GM15510 (cell line): ENCODE results near the gene DYRK4.
A peak's percentile ranks its signal among the peaks of the same experiment; 100 is the strongest.

Source experiments
- POLR2A ChIP-seq: IDR thresholded peaks from 3 replicates; pipeline ENCODE4 v1.6.1; 2011; ENCODE audit warnings: borderline replicate concordance; ENCODE audit not compliant: insufficient read length; ENCODE audit errors: extremely low read depth

The DYRK4 gene, protein sequence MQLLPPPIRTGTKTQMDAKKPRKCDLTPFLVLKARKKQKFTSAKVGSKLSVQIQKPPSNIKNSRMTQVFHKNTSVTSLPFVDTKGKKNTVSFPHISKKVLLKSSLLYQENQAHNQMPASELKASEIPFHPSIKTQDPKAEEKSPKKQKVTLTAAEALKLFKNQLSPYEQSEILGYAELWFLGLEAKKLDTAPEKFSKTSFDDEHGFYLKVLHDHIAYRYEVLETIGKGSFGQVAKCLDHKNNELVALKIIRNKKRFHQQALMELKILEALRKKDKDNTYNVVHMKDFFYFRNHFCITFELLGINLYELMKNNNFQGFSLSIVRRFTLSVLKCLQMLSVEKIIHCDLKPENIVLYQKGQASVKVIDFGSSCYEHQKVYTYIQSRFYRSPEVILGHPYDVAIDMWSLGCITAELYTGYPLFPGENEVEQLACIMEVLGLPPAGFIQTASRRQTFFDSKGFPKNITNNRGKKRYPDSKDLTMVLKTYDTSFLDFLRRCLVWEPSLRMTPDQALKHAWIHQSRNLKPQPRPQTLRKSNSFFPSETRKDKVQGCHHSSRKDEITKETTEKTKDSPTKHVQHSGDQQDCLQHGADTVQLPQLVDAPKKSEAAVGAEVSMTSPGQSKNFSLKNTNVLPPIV

DNA sequence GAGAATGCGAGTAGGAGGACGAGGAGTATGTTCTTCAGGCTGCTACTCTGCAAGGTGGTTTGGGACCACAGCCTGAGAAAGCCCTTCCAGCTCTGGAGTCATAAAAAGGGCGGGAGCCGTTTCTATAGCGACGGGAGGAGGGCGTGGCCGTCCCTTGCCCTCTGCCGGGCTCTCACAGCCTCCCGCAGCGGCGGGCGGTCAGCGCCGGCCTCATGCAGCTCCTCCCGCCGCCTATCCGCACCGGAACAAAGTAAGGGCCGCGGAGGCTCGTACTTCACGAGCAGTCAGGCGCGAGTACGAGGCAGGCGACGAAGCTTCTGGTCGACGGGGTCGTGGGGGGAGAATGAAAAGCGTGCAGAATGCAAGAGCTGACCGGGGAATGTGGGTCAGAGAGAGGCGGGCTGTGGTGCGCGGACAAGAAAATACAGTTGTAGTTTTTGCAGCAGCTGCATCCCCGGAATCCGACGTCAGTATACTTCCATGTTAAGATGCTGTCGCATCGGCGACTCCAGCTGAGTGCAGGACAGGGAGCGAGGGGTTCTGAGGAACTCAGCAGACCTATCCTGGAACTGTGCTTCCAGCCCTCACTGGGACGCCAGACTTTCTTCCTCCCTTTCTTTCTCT lies at the start of gene DYRK4:
Gene DYRK4 (plus strand): TSS at position 175 of the 624 bp plus-strand sequence. CDS start 38 bp downstream, at position 213.
- no peak for TF ChIP-seq POLR2A

DNA sequence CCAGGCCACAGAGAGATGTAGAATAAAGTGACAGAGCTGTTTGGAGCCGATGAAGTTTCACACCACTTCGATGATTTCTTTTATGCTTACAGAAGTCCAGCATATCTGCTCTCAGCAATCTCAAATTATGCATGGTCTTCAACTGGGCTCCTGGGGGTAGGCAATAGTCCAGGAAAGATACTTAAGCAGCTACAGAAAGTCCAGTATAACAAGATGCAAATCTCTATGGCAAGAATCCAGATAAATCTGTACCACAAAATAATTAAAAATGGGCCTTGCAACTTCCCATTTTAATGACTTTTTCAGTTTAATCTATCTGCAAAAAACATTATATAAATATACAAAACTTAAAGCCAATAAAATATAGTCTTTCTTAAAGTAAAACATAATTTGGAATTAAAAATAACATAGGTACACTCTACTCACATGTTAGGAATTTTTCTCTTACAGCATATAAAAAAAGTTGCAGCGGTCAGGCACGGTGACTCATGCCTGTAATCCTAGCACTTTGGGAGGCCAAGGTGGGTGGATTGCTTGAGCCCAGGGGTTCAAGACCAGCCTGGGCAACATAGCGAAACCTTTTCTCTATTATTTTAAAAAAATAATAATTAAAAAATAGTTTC lies 43.8 kb upstream of the DYRK4 start:
- TF ChIP-seq POLR2A: no peak

DNA sequence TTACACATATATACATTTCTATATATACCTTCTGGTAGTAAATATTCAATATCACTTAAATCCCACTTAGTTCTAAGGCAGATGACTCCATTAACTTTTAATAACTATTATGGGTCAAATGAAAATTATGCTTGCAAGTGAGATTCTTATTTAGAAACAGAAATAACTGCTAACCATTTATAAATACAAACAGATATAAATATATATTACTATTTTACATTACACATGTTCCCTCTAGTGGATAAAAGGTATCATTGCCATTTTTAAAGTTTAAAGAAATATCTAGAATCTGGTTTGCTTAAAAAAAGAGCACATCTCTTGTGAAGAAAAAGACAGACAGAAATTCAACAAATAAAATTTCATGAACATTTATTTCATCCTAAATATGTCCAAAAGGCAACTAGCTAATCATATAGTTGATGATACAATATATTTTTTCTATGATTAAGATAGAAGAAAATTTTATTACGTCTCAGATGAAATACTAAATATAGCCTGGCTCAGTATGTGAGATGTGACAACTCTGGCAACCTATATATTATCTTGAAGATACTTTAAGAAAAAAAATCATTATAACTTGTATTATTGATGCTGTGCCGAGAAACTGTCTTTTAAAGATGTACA lies 35.0 kb upstream of the DYRK4 start:
- no peak for TF ChIP-seq POLR2A

DNA sequence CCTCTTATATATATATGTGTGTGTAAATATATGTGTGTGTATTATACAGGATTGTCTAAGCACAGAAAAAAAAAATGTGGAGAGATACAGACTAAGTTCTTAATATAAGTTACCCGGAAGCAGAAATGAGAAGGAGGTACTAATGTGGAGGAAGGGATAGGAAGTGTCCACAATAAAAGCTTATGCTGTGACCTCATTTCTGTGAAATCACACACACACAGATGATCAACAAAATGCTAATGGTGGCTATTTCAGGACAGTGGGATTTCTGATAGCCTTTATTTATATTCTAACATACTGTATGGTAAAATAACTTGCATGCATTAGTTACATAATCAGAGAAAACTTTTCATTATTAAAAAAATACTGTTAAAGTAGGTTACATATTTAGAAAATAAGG lies 31.8 kb upstream of the DYRK4 start:
- TF ChIP-seq POLR2A: no peak

DNA sequence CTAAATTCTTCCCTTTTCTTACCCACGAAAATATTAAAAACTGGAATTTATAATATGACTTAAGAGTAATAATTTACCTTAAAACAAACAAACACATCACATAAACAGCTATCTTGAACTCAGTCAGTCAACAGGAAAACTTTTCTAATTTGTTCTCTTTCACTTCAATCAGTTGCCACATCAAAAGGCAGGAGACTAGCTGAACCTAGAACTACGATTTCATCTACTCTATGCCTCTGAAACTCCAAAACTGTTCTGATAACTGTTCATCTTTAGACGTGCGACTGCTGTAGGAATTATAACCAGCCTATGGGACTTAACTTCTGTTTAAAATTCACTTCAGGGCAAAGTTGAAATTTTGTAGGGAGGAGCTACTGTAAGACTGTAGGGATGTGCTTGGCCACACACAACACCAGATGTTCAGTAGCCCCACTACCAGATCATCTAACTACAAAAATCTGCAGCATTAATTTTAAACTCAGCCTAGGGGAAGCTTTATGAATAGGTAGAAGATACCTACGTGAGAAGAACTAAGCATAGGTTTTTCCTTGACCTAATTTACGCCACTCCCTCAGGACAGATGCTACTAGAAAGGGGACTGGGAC lies 30.9 kb upstream of the DYRK4 start:
- TF ChIP-seq POLR2A: no peak

DNA sequence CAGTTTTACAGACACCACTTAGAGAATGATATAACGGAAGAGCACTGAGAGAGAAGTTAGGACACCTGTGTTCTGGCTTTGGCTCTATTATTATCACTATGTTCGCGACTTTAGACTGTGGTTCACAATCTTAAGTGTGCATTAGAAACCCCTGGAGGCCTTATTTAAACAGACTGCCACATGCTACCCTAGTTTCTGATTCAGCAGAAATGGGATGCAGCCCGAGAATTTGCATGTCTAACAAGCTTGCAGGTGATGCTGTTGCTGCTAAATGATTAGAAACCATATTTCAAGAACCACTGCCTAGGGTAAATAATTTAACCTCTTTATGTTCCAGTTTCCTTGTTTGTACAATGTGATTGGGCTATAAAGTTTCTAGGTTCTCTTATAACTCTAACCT lies 26.9 kb upstream of the DYRK4 start:
- no peak for TF ChIP-seq POLR2A

DNA sequence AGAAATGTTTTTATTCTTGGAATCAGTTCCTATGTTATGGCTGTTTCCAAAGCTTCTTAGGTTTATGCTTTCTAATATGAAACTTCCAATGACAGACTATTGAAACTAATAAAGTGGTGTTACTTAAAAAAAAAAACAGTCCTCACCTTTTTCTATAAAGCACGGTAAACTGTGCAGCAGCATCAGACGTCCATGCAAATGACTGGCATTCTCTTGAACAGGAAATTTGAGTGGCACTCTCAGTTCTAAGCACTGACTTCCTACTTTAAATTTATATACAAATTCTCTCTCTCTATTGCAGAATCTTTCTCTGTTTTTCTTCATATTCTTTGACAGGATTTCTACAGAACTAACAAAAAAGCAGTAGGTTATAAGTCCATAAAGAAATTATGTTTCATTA lies 26.1 kb upstream of the DYRK4 start:
- no peak for TF ChIP-seq POLR2A

DNA sequence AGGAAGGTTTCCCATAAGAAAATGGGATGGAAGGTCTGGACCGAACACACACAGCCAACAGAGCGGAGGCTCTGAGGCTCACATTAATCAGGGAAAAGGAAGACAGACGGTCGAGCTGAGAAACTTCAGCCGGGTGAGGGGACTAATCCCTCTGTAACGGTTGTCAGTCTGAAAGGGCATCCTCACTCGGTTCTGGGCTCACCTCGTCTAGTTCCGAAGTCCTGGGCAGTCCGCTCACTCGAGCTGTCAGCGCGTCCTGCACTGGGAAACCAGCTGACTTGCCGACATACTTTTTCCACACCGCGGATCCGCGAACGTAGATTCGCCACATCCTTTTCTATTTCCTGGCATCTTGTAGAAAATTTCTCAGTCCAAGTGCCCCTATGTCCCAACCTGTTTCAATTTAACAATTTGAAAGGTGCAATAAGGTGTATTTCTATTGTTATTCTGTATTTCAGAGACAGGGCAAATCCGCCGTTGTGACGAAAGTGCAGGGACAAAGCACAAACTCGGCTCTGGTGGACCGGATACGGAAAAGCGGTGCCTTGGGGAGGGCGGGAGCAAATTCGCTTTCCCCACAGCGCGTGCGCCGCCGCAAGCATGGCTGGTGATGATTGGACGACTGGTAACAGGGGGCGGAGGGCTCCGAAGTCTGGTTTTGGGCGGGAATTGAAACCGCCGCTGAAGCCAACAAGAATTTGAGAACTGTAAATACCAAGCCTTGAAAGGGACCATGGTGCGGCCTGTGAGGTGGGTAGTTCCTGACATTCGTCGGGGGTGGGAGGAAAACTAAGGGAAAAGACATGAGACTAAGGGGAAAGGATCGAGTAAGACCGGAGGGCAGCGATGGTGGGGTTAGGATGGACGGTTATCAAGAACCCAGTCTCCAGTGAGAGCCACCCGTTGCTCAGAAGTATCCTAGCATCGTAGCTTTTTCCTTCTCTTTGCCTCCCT lies 23.5 kb upstream of the DYRK4 start, which contains the start of gene RAD51AP1:
Gene RAD51AP1 (plus strand): TSS at position 684 of the 954 bp plus-strand sequence. CDS start 50 bp downstream, at position 734.
- peak; percentile 58 for TF ChIP-seq POLR2A

DNA sequence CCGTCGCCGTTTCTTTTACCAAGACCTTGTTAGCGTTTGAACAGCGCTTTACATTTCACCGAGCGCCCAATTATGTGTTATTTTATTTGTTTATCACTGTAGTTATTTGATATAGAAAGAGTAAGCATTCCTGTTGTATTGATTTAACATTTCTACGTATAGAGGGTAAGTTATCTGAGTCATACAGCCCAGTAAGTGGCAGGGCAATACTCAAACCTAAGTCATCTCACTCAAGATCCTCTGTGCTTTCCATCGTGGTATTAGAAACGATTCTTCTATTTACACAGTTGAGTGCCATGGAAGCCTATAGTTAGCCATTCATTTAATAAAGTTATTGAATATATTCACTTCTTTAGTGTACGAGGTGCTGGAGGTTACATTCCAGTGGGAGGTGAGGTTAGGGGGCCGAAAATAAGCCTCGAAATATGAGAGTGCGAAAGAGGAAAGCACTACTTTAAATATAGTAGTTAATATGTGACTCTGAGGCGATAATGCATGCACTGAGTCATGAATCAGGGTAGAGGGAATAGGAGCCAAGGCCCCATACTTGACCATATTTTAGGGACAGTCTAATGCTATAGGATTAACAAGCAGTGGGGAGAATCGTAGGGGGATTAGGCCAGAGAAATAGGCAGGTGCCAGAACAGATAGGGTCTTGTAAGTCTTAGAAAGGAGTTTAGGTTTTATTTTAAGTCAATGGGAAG lies 22.7 kb upstream of the DYRK4 start:
- no peak for TF ChIP-seq POLR2A

DNA sequence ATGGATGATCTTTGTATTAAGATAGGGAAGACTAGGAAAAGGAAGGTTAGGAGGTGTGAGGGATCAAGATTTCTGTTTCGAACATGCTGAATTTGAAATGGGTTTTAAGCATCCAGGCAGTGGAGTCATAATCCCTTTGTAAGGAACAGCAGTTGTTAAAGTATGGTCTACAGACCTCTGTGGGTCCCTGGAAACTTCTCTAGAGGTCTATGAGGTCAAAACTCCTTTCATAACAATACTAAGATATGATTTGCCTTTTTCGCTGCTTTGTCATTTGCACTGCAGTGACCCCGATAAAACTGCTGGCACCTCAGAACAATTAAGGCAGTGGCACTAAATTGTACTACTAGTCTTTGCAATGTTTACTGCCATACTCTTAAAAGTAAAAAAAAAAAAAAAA lies 21.8 kb upstream of the DYRK4 start:
- TF ChIP-seq POLR2A: no peak

DNA sequence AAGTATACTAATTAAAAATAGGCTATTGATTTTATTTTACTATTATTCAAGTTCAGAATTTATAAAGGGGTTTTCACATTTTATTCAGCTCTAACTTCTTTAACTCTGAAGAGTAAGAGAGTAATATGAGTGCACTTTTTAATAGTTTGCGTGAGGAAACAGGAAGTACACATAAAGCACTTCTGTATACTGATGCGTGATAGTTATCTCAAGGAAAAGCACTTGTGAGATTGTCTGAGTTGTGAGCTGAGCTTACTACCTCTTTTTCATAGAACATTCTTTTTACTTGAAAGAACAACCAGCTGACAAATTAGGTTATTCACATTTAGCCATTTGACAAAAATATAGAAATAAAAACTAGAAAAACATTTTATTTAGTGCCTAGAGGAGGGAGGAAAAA lies 21.4 kb upstream of the DYRK4 start:
- TF ChIP-seq POLR2A: no peak

DNA sequence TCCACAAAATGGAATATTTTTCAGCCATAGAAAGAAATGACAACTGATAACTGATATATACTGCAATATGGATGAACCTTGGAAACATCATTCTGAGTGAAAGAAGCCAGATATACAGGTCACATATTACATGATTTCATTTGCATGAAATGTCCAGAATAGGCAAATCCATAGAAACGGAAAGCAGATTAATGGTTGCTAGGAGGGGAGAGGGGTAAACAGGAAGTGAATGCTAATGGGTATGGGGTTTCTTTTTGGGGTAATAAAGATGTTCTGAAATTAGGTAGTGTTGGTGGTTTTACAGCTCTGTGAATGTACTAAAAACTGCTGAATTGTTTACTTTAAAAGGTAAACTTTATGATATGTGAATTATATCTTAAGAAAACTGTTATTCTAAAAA lies 16.8 kb upstream of the DYRK4 start:
- no peak for TF ChIP-seq POLR2A

DNA sequence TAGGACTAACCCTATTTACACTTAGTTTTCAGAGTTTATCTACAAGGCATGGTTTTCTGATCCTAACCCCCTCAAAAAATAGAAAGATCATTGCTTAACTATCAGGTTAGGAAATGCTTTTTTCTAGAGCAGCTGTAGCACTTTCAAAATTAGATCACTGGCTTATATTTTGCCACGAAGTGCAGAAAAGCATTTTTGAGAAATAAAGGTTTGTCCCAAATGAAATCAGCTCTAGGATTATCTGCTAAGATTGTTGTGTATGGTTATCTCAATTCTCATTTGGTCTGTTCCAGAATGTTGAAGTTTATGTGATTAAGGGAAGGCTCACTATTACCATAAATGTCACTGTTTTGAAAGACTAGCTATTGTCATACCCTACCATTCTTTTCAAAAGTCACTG lies 9.8 kb upstream of the DYRK4 start:
- no peak for TF ChIP-seq POLR2A
